ACHN (cell line): ENCODE measurements around the gene RAB39A.
"Not testable (repeated sequence)": the region's sequence is repeated elsewhere in the genome, so short reads cannot be mapped to it uniquely, and the experiment has no call there.

Experiments used
- DNase-seq: peaks from one replicate; pipeline ENCODE4 v3.0.0-alpha.2; 2015
- in situ Hi-C: cut with HindIII; loops from 2 replicates; pipeline ENCODE4 v1.10.0; 2017; ENCODE audit warnings: low sequenced_read_pairs, low pct_ligation_motif_present, low pct_unique_long_range_greater_than_20kb

The RAB39A gene, protein sequence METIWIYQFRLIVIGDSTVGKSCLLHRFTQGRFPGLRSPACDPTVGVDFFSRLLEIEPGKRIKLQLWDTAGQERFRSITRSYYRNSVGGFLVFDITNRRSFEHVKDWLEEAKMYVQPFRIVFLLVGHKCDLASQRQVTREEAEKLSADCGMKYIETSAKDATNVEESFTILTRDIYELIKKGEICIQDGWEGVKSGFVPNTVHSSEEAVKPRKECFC

DNA sequence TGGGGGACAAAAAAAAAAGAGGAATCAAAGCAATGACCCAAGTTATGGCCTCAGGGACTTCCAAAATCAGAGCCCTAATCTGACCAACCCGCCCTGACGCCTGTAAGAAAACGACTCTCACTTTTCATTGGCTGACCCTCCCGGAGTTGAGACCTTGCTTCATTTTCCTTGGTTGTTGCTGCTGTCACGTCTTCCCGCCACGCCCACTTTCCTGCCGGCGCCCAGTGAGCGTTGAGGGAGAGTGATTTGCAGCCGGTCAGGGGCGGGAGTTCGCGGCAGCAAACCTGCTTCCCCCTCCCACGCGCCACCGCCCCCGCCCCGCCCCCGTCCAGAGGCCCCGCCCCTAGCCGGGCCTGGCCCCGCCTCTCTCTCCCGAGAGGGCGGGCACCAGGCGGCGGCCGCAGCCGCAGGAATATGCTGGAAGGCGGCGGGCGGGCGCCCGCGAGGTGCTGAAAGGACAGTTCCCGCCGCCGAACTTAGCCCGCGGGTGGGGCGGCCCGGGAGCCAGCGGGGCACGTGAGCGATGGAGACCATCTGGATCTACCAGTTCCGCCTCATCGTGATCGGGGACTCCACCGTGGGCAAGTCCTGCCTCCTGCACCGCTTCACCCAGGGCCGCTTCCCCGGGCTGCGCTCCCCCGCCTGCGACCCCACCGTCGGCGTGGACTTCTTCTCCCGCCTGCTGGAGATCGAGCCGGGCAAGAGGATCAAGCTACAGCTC is at the start of gene RAB39A:
TSS of gene RAB39A (plus strand) at position 403 of the 721 bp plus-strand sequence. CDS start at position 524, 121 bp downstream.
- in situ Hi-C loops: no loop called here

DNA sequence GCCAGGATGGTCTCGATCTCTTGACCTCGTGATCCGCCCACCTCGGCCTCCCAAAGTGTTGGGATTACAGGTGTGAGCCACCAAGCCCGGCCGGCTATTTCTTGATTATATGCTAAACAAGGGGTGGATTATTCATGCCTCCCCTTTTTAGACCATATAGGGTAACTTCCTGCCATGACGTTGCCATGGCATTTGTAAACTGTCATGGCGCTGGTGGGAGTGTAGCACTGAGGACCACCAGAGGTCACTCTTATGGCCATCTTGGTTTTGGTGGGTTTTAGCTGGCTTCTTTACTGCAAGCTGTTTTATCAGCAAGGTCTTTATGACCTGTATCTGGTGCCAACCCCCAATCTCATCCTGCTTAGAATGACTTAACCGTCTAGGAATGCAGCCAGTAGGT is 46.8 kb upstream of the RAB39A start:
- in situ Hi-C loops, DNase-seq: not testable (repeated sequence)

More for the DNA sequence above, at the start of gene RAB39A:
- DNase-seq: peak; percentile 94

DNA sequence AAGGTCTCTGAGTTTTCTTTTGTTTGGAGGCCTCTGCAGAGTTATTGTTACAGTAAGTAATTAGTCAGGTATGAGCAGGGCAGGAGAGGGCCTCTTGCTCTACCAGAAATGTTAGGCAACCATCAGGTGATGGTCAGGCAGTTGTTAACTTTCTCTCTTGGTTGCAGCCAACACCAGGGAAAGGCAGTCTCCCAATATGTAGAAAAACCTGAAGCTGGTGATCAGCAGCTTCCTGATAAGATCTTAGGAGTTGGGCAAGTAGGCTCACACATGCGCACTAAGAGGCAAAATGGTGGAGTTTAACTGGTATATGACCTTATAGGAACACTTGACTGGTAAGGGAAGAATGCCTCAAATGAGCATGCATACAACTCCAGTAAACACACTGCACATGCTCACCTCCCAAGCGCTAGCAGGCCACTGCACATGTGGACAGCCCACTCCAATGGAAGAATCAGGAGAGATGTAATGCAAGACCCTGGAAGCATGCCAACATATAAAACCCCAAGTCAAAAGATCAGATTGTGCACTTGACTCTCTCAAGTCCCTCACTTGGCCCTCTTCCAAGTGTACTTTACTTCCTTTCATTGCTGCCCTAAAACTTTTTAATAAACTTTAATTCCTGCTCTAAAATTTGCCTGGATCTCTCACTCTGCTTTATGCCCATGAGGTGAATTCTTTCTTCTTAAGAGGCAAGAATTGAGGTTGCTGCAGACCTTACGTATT is 46.0 kb upstream of the RAB39A start:
- in situ Hi-C loops: no loop called here
- DNase-seq: no peak

DNA sequence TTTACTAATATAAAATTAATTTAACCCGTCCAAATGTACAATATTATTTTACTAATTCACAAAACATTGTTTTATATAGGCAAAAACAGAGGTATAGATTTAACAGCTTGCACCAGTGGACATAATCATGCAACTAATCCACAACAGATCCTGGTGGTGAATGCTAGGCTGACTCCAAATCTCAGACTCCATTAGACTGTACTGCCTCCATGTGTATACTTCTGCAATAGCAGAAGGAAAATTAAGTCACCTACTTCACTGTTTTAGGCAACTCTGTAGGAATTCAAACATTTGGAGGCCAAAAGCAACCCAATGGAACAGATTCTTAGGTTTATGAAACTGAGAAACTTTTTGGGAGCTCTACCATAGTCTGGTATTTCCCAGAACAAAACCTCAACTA is 30.0 kb upstream of the RAB39A start:
- peak; percentile 58 for DNase-seq

DNA sequence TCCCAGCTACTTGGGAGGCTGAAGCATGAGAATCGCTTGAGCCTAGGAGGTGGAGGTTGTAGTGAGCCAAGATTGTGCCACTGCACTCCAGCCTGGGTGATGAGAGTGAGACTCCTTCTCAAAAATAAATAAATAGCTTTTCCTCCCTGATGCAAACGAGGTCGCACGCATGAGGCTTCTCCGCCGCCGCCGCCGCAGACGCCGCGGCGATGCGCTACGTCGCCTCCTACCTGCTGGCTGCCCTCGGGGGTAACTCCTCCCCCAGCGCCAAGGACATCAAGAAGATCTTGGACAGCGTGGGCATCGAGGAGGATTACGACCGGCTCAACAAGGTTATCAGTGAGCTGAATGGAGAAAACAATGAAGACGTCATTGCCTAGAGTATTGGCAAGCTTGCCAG is 20.0 kb upstream of the RAB39A start:
- in situ Hi-C loops: no loop called here

More for the DNA sequence above, 30.0 kb upstream of the RAB39A start:
- in situ Hi-C loops: no loop called here

DNA sequence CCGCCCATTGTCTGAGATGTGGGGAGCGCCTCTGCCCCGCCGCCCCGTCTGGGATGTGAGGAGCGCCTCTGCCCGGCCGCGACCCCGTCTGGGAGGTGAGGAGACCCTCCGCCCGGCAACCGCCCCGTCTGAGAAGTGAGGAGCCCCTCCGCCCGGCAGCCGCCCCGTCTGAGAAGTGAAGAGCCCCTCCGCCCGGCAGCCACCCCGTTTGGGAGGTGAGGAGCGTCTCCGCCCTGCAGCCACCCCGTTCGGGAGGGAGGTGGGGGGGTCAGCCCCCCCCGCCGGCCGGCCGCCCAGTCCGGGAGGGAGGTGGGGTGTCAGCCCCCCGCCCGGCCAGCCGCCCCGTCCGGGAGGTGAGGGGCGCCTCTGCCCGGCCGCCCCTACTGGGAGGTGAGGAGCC is 15.8 kb upstream of the RAB39A start:
- DNase-seq, in situ Hi-C loops: not testable (repeated sequence)

More for the DNA sequence above, 20.0 kb upstream of the RAB39A start:
- no peak for DNase-seq

DNA sequence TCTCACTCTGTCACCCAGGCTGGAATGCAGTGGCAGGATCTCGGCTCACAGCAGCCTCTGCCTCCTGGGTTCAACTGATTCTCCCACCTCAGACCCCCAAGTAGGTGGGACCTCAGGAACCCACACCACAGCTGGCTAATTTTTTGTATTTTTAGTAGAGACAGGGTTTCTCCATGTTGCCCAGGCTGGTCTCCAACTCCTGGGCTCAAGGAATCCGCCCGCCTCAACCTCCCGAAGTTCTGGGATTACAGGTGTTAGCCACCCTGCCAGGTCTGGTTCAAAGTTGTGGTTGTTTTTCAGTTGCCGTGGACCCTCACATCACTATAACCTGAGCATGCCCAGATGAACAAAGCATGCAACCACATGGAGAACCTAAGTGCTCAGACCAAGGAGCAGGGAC is 13.0 kb upstream of the RAB39A start:
- in situ Hi-C loops: no loop called here
- DNase-seq: no peak

DNA sequence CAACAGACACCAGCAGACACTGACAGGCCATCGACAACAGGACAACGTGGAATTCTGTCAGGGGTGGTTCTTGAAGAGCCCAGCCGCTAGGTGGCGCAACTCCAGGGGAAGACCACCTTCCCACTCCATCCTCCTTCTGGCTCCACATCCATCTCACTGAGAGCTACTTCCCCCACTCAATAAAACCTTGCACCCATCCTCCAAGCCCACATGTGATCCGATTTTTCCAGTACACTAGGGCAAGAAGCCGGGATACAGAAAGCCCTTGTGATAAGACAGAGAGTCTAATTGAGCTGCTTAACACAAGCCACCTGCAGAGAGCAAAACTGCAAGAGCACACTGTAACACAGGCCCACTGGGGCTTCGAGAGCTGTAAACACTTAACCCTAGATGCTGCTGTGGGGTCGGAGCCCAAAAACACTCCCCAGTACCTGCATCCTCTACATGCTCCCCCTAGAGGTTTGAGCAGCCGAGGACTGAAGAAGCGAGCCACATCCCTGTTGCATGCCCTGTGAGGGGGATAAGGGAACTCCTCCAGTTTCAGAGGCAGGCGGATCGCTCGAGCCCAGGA is 11.5 kb upstream of the RAB39A start:
- in situ Hi-C loops: no loop called here
- peak; percentile 49 for DNase-seq

DNA sequence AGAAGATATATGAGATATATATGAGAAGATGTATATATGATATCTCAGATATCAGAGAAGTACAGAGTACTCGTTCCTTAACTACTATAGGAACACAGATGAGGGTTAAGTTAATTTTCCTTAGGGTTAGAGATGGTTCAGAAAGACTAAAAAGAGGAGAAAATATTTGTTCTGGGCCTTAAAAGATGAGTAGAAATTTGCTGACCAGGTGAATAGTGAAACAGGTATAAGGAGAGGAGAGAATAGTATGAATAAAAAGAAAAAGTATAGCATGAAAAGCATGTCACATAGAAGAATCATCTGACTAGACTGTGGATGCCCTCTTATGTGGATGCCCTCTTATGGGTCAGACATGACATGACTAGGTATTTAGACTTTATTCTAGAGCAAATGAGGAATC is 6.3 kb upstream of the RAB39A start:
- in situ Hi-C loops: no loop called here

DNA sequence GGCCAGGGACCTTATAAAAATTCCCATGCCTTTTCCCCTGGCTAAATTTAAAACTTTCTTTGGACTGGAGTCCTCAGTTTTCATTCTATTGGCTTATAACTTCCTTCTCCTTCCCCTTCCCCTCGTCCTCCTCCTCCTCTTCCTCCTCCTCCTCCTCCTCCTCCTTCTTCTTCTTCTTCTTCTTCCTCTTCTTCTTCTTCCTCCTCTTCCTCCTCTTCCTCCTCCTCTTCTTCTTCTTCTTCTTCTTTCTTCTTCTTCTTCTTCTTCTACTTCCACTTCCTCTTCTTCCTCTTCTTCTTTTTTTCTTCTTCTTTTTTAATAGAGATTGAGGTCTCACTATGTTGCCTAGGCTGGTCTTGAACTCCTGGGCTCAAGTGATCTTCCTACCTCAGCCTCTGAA is 4.7 kb upstream of the RAB39A start:
- in situ Hi-C loops, DNase-seq: not testable (repeated sequence)

More for the DNA sequence above, 6.3 kb upstream of the RAB39A start:
- no peak for DNase-seq

DNA sequence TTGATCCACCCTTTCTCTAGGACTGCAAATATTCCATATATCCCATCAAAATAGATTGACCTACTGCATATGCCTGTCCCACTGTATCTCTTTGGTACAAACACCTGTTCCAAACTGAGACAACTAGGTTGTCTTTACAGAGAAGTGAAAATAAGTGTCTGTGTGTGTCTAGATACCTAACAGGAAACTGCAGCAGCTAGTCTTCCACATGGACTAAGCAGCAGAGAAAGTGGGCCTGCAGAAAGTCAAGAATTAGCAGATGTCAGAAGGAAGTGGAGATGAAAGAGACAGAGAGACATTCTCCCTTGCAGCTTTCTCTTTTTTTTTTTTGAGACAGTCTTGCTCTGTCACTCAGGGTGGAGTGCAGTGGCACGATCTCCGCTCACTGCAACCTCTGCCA is 3.9 kb upstream of the RAB39A start:
- in situ Hi-C loops: no loop called here
- no peak for DNase-seq

DNA sequence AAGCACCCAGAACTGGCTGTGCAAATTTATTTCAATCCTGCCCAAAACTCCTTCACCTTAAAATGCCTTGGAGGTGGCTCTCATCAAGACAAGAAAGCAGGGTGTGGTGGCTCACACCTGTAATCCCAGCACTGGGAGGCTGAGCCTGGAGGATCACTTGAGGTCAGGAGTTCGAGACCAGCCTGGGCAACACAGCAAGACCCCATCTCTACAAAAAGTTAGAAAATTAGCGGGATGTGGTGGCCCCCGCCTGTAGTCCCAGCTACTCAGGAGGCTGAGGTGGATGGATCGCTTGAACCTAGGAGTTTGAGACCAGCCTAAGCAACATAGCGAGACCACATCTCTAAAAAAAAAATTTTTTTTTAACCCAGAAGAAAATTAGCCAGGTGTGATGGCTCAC is 689 bp upstream of the RAB39A start:
- in situ Hi-C loops: no loop called here
- no peak for DNase-seq

DNA sequence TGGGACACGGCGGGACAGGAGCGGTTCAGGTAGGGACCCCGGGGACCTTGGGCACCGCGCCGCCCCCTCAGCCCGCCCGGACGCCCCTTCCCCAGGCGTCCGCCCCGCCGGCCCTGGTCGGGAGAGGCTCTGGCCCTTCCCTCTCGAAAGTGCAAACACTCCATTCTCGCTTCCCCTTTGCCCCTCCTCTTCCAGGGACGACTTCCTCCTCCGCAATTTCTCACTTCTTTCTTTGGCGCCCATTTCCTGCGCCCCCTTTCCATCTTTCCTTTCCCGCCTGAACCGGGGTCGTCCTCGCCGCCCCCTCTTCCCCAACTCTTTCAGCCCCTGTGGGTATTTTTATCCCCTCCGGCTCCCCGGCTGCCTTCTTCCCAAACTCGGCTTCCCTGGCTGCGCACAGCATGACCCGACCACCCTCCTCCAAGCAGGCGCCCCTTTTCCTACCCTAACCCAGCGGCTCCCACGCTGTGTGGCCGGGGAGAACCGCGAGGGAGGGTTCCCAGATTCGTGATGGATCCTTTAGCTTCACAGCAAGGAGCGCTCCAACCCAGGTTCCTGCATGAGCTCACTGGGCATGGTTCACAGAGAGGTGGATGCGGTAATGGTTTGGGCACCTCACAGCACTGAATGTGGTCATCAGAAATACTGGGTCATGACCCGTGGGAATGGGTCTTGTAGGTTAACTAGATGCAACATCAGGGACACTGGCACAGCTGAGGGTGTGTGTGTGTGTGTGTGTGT is 689 bp downstream of the RAB39A start:
- in situ Hi-C loops: no loop called here
- DNase-seq: peak; percentile 64

DNA sequence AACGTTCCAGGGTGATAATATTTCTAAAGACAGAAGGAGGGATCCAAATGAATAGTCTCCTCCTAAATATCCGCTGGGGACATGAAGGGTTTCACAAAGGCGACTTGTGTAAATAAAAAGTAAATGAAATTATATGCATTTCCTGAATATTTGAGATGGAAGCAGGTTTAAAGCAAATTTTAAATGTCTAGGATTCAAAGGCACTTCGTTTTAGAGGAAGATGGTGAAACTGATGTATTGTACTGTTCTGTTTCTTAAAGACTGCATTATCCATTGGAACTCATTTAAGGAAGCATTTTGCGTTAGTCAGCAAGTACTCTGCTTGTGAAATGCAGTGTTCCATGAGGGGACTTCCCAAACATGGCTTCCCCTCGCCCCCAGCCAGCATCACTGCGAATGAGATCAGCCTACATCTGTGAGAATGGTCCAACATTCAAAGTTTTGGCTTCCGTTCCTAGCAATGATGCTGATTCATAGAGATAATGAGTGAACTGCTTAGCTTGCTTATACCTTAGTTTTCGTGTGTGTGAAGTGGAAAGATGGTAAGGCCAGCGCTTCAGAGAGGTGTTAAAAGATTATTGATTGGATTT is 1.5 kb downstream of the RAB39A start:
- peak; percentile 58 for DNase-seq
- in situ Hi-C loops: no loop called here

DNA sequence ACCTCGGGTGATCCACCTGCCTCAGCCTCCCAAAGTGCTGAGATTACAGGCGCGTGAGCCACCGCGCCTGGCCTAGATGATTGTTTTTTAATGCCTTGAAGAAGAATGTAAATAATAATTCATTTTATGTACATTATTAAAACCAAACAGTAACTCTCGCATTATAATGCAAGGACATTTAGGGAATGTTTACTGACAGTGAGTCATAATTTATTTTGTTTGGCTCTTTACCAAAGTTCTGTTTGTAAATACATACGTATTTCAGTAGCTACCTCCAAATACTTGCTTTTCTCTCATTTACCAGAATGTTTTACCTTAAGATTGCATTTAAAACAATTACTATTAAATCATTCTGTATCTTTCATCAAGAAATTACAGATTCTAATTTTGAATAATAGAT is 3.0 kb downstream of the RAB39A start:
- no peak for DNase-seq
- in situ Hi-C loops: no loop called here

DNA sequence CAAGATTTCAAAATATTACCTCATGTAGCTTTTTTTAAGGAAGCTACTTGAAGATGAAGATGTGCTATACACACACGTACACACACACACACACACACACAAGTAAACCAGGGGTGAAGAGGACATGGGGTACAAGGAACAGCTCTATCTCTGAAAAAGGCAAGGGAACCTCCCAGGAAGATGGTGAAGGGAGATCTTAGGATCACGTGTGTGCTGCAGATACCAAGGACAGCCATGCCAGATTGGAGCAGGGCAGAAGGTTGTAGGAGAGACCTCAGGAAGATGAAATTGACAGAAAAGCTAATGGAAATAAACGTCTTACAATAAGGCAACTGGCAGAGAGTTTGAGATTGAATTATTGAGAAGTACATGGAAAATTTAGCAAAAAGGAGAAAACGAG is 19.7 kb downstream of the RAB39A start:
- in situ Hi-C loops: no loop called here
- no peak for DNase-seq

DNA sequence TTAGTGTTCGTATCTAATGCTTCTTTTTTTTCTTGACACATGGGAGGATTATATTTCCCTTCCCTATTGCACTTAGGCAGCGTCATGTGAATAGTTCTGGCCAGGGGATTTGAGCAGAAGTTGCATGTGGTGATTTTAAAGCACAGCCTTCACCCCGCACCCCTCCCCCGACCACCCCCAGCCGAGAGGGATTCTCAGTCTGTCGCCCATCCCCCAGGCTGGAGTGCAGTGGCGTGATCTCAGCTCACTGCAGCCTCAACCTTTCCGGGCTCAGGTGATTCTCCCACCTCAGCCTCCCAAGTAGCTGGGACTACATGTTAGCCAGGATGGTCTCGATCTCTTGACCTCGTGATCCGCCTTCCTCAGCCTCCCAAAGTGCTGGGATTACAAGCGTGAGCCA is 20.1 kb downstream of the RAB39A start:
- DNase-seq, in situ Hi-C loops: not testable (repeated sequence)

DNA sequence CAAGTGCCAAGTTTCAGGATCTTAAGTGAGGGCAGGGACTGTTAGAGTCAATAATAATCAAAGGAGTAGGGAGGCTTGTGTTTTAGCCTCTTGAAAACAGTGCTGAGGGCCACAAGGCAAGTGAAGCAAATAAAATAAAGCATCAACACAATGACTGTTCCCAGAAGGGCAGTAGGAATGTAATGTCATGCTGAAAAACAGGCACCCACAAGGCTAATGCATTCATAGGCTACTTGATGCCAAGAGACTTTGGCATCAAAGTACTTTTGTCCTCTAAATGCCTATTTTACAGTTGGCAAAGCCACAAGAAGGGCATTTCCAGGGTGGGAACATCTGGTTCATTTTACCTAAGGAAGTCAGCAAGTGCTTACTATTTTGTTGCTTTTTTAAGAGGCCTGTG is 22.9 kb downstream of the RAB39A start:
- no peak for DNase-seq
- in situ Hi-C loops: no loop called here
